ENCODE results near the gene SOHLH1. TPM values are rescaled to one million over a fixed set of nuclear protein-coding genes. Genes with fewer than 3 reads are reported as not detected.

SOHLH1 gene
- total RNA-seq, 1 experiment from 2014 or later, result not detected

DNA sequence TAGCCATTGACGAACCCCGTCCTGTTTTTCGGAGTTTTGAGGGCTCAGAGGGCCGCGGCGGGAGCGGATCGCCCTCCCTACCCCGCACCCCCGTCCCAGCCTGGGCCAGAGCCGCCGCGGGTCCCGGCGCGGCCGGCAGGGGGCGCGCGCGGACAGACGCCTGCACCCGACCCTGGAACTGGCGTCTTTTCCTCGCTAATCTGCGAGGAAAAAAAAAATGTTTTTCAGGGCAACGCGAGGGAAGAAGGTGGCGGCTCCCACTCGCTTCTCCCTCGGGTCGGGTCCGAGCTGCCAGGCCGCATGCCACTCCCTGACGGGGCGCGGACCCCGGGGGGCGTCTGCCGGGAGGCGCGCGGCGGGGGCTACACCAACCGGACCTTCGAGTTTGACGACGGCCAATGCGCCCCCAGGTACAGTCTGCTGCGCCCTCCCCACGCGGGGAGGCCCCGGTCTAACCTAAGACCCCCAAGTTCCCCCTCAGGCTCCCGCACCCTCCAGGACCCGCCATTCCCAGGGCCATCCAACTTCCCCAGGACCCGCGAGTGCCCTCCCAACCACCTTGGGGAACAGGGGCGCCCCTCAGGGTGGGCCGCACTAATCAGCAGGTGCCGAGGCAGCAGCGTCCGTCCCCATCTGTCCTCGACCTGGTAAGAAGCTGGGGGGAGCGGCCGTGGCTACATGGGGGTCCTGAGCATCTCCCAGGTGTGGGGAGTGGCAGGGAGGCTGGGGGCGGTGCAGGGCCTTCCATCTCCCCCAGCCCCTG is 2.9 kb upstream of the SOHLH1 start, which contains the start of gene KCNT1:
KCNT1 (plus strand) TSS at position 227 of the 763 bp plus-strand sequence; CDS start at position 301, 74 bp downstream.
- H3K27me3 ChIP-seq (ENCODE audit: low read length), result peaks cover 3% of the 10 kb centered on the region; the same call in 1 of the 2 replicates
- ChIA-PET POLR2A (ENCODE audit: unreplicated experiment) (no interaction called here), CTCF (no interaction called here)
- H3K9ac ChIP-seq (ENCODE audit: low read length), result no peak within 1 kb of the TSS
- no peaks in the 10 kb centered on the region for H3K9me3 ChIP-seq (ENCODE audit: low read length)
- no peaks in the 10 kb centered on the region for H3F3A ChIP-seq (ENCODE audit: low read length, unreplicated experiment)
- H3K79me2 ChIP-seq (ENCODE audit: low read length), result no peaks in the 10 kb centered on the region
- no peaks in the 10 kb centered on the region for H3K4me1 ChIP-seq (ENCODE audit: insufficient read depth, low read length)
- BruUV-seq (replicated peaks), result no TSS peak
- no peak for TF ChIP-seq EZH2phosphoT487 (IDR thresholded peaks at IDR 0.05; ENCODE audit: borderline replicate concordance, low read length)
- TF ChIP-seq, protein P1, sequence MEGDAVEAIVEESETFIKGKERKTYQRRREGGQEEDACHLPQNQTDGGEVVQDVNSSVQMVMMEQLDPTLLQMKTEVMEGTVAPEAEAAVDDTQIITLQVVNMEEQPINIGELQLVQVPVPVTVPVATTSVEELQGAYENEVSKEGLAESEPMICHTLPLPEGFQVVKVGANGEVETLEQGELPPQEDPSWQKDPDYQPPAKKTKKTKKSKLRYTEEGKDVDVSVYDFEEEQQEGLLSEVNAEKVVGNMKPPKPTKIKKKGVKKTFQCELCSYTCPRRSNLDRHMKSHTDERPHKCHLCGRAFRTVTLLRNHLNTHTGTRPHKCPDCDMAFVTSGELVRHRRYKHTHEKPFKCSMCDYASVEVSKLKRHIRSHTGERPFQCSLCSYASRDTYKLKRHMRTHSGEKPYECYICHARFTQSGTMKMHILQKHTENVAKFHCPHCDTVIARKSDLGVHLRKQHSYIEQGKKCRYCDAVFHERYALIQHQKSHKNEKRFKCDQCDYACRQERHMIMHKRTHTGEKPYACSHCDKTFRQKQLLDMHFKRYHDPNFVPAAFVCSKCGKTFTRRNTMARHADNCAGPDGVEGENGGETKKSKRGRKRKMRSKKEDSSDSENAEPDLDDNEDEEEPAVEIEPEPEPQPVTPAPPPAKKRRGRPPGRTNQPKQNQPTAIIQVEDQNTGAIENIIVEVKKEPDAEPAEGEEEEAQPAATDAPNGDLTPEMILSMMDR (conservative IDR thresholded peaks at IDR 0.05; ENCODE audit: low read depth, low read length), result peak; percentile 75
- TF ChIP-seq EZH2 (IDR thresholded peaks at IDR 0.05; ENCODE audit: low read length, unreplicated experiment), result no peak
- no peaks in the 10 kb centered on the region for H3K9me2 ChIP-seq (replicated peaks; ENCODE audit: low read length)
- H3K27ac ChIP-seq (ENCODE audit: low read length), result no peak within 1 kb of the TSS
- DNase-seq (peak; percentile 51), ATAC-seq (peak; percentile 78)
- H2AFZ ChIP-seq (ENCODE audit: low read length), result 0 out of 2 replicates have a peak within 1 kb of the TSS, but pooled peaks have one; percentile 55
- H4K20me1 ChIP-seq (ENCODE audit: low read length), result no peaks in the 10 kb centered on the region
- no peak within 1 kb of the TSS for H3K4me3 ChIP-seq (ENCODE audit: low read length)
- H3K36me3 ChIP-seq (ENCODE audit: low read depth, low read length), result no peaks in the 10 kb centered on the region
- peak within 1 kb of the TSS; percentile 74; the same call in 1 of the 2 replicates for H3K4me2 ChIP-seq (ENCODE audit: low read length)
- intact Hi-C loops (cut with micrococcal nuclease), result no loop called here

DNA sequence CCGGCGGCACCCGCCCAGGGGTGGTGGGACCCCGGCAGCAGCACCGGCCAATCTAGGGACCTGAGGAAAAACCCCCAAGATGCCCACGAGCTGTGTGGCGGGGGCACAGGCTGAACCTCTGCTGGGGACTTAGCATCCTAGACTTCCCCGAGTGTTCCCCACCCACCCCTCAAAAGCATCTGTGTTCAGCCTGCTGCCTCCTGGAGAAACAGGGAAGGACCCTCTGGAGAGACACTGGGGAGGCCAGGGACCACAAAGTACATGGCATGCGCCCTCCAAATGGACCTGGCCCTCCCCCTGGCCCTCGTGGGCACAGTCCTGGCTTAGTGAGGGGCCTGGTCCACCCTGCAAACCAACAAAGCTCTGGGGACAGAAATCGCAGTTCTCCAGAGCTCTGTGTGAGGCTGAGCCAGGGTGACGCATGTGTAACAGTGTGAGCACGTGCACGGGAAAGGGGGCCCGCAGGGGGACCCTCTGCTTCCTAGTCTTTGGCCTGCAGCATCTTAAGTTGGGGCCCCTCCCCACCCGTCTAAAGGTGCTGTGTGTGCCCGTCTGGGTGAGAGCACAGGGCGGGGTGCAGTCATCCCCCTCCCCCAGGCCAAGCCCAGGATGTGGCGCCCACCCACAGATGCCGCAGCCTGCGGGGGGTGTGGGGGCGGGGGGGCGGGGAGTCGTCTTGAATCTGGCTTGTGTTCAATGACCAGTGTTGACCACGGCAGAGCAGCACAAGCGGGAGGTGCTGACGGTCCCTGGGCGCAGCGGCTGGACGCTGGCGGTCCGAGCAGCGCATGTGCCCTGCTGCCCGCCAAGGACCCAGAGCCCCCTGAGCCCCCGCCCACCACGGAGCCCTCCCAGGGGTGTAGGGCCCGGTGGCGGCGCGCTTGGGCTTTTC is 2.0 kb upstream of the SOHLH1 start:
- H3K9ac ChIP-seq (ENCODE audit: low read length), result no peak overlapping the region
- peaks cover 3% of the 10 kb centered on the region; the same call in 1 of the 2 replicates for H3K27me3 ChIP-seq (ENCODE audit: low read length)
- no peaks in the 10 kb centered on the region for H3K9me2 ChIP-seq (replicated peaks; ENCODE audit: low read length)
- no peak overlapping the region for H2AFZ ChIP-seq (ENCODE audit: low read length)
- ChIA-PET POLR2A (ENCODE audit: unreplicated experiment) (no interaction called here), CTCF (no interaction called here)
- no TSS peak for BruUV-seq (replicated peaks)
- no peak for DNase-seq
- no peaks in the 10 kb centered on the region for H4K20me1 ChIP-seq (ENCODE audit: low read length)
- H3K4me3 ChIP-seq (ENCODE audit: low read length), result no peak overlapping the region
- no peak for ATAC-seq
- TF ChIP-seq EZH2 (IDR thresholded peaks at IDR 0.05; ENCODE audit: low read length, unreplicated experiment), result no peak
- TF ChIP-seq, protein P1 (conservative IDR thresholded peaks at IDR 0.05; ENCODE audit: low read depth, low read length), result no peak
- no peaks in the 10 kb centered on the region for H3K9me3 ChIP-seq (ENCODE audit: low read length)
- H3K27ac ChIP-seq (ENCODE audit: low read length), result no peak overlapping the region
- no peaks in the 10 kb centered on the region for H3K79me2 ChIP-seq (ENCODE audit: low read length)
- intact Hi-C loops (cut with micrococcal nuclease), result no loop called here
- H3K36me3 ChIP-seq (ENCODE audit: low read depth, low read length), result no peaks in the 10 kb centered on the region
- no peak overlapping the region for H3K4me2 ChIP-seq (ENCODE audit: low read length)
- H3K4me1 ChIP-seq (ENCODE audit: insufficient read depth, low read length), result no peaks in the 10 kb centered on the region
- no peaks in the 10 kb centered on the region for H3F3A ChIP-seq (ENCODE audit: low read length, unreplicated experiment)
